Measurements from ENCODE around the gene PICK1. TPM values are rescaled to one million over a fixed set of nuclear protein-coding genes. Genes with fewer than 3 reads are reported as not detected.
"Not testable (repeated sequence)": the region's sequence is repeated elsewhere in the genome, so short reads cannot be mapped to it uniquely, and the experiment has no call there.

Gene PICK1
- total RNA-seq, 4 donors from 2014 or later, result 36.7 to 72.0 (median 61.5) TPM

GRCh38 chr22:38078046-38078840 lies 21.0 kb downstream of the PICK1 start:
- H3K27ac ChIP-seq, result no peak overlapping the region
- H3K36me3 ChIP-seq, result peaks cover 24% of the 10 kb centered on the region
- WGBS, result 75% methylated on average over 16 of the region's 22 CpGs
- no peak overlapping the region for H3K4me3 ChIP-seq
- TF ChIP-seq CTCF (IDR thresholded peaks at IDR 0.05) (no peak), EP300 (IDR thresholded peaks at IDR 0.05) (no peak), POLR2A (IDR thresholded peaks at IDR 0.05) (no peak), POLR2AphosphoS5 (IDR thresholded peaks at IDR 0.05) (no peak)
- H3K4me1 ChIP-seq, result peaks cover 28% of the 10 kb centered on the region
- no peaks in the 10 kb centered on the region for H3K9me3 ChIP-seq
- peaks cover 18% of the 10 kb centered on the region for H3K27me3 ChIP-seq
- DNase-seq (ENCODE audit: low spot score in 2 of 2), result no peak

- not testable (repeated sequence) for H3K27ac ChIP-seq; H3K4me3 ChIP-seq; DNase-seq (ENCODE audit: low spot score in 2 of 2); H3K9me3 ChIP-seq
- 100% methylated on average over 2 of the region's 2 CpGs for WGBS
- peaks cover 18% of the 10 kb centered on the region for H3K27me3 ChIP-seq
- H3K36me3 ChIP-seq, result peaks cover 14% of the 10 kb centered on the region
- H3K4me1 ChIP-seq, result peaks cover 28% of the 10 kb centered on the region
Measured at GRCh38 chr22:38079208-38079607, 22.0 kb downstream of the PICK1 start.

DNA sequence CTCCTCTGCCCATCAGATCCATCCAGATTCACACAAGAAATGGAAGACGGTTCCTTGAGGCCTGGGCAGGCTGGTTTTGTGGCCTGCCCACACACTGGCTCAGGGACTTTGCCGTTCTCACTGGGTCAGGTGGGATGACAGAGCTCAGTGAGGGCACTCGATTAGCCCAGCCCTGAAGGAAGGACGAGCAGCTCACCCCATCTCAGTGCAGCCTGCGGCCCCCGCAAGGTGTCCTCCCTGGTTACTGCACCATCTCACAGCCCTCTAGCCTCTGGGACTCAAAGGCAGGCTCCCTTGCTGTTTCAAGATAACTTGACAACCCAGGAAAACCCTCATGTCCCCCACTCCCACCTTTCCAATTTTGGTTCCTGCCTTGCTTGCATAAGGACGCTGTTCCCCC lies 22.6 kb downstream of the PICK1 start:
- peaks cover 28% of the 10 kb centered on the region for H3K4me1 ChIP-seq
- WGBS, result 87% methylated on average over 7 of the region's 7 CpGs
- peaks cover 8% of the 10 kb centered on the region for H3K36me3 ChIP-seq
- peak in 1 of 2 donors; percentile 49 for DNase-seq (ENCODE audit: low spot score in 2 of 2)
- H3K27me3 ChIP-seq, result peaks cover 18% of the 10 kb centered on the region
- no peak for TF ChIP-seq POLR2AphosphoS5 (IDR thresholded peaks at IDR 0.05)
- TF ChIP-seq EP300 (IDR thresholded peaks at IDR 0.05), result no peak
- no peak for TF ChIP-seq CTCF (IDR thresholded peaks at IDR 0.05)
- no peak for TF ChIP-seq POLR2A (IDR thresholded peaks at IDR 0.05)
- H3K4me3 ChIP-seq, result no peak overlapping the region
- no peak overlapping the region for H3K27ac ChIP-seq
- no peaks in the 10 kb centered on the region for H3K9me3 ChIP-seq

GRCh38 chr22:38080474-38080849 lies 23.3 kb downstream of the PICK1 start:
- no peak overlapping the region for H3K27ac ChIP-seq
- WGBS, result 58% methylated on average over 7 of the region's 11 CpGs

DNA sequence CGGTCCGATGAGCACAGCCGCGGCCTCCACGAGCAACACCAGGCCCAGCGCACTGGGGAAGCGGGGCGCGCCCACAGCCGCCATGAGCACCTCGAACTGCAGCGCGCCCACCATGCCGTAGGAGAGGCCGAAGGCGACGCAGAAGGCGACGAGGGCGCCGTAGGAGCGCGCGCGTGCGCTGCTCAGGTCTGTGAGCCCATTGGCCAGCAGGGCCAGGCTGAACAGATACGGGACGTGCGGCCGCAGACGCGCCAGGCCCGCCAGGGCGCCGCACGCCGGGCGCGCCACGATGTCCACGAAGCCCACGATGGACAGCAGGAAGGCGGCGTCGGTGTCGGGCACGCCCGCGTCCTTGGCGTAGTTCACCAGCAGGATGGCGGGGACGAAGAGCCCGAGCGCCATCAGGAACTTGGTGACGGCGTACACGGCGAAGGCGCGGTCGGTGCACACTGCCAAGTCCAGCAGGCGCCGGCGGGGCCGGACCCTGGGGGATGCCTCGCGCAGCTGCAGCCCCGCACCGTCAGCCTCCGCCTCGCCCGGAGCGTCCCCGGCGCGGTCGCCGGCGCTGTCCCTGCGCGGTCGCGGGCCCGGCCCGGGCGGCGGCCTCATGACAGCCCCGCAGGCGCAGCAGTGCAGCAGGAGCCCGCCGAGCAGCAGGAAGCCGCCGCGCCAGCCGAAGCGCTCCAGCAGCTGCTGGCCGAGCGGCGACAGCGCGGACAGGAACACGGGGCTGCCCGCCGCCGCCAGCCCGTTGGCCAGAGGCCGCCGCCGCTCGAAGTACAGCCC lies 23.8 kb downstream of the PICK1 start:
- peaks cover 7% of the 10 kb centered on the region for H3K36me3 ChIP-seq
- WGBS, result 0% methylated on average over 29 of the region's 110 CpGs
- peak in 1 of 3 donors; percentile 35 for TF ChIP-seq POLR2AphosphoS5 (IDR thresholded peaks at IDR 0.05)
- TF ChIP-seq POLR2A (IDR thresholded peaks at IDR 0.05), result no peak
- H3K4me1 ChIP-seq, result peaks cover 28% of the 10 kb centered on the region
- peak overlapping the region; percentile 26 for H3K27ac ChIP-seq
- no peak for DNase-seq (ENCODE audit: low spot score in 2 of 2)
- H3K4me3 ChIP-seq, result peak overlapping the region; percentile 53
- H3K27me3 ChIP-seq, result peaks cover 18% of the 10 kb centered on the region
- no peaks in the 10 kb centered on the region for H3K9me3 ChIP-seq

More at GRCh38 chr22:38080474-38080849, 23.3 kb downstream of the PICK1 start:
- peak in 1 of 2 donors; percentile 49 for DNase-seq (ENCODE audit: low spot score in 2 of 2)
- Histone ChIP-seq H3K4me3 (peak overlapping the region; percentile 53), H3K36me3 (peaks cover 4% of the 10 kb centered on the region), H3K4me1 (peaks cover 28% of the 10 kb centered on the region), H3K9me3 (no peaks in the 10 kb centered on the region), H3K27me3 (peaks cover 18% of the 10 kb centered on the region)
- no peak for TF ChIP-seq EP300 (IDR thresholded peaks at IDR 0.05)
- TF ChIP-seq CTCF (IDR thresholded peaks at IDR 0.05), result no peak
- no peak for TF ChIP-seq POLR2A (IDR thresholded peaks at IDR 0.05)
- no peak for TF ChIP-seq POLR2AphosphoS5 (IDR thresholded peaks at IDR 0.05)

DNA sequence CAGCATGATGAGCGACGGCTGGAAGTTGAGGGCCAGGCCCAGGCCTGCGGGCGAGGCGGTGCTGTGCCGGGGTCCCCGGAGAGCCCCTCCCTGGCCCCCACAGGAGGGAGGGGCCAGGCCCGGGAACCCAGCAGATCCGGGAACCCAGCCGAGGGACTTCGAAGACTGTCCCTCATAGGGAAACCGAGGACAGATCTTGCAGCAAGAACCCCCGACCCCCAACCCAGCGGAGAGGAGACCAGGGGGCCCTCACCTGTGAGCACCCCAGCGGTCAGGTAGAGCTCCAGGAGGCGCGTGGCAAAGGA lies 24.4 kb downstream of the PICK1 start:
- no peak for TF ChIP-seq EP300 (IDR thresholded peaks at IDR 0.05)
- TF ChIP-seq POLR2A (IDR thresholded peaks at IDR 0.05), result no peak
- TF ChIP-seq CTCF (IDR thresholded peaks at IDR 0.05), result no peak
- TF ChIP-seq POLR2AphosphoS5 (IDR thresholded peaks at IDR 0.05), result no peak
- Histone ChIP-seq H3K9me3 (no peaks in the 10 kb centered on the region), H3K27ac (peak overlapping the region; percentile 26), H3K27me3 (peaks cover 18% of the 10 kb centered on the region), H3K36me3 (peaks cover 8% of the 10 kb centered on the region), H3K4me3 (peak overlapping the region; percentile 53), H3K4me1 (peaks cover 28% of the 10 kb centered on the region)
- no CpG with 5 or more reads among the region's 17 CpGs for WGBS
- DNase-seq (ENCODE audit: low spot score in 2 of 2), result no peak
